Mucosa of rectum (tissue), 2 donors: ENCODE results near the gene GGA1.
A peak's percentile ranks its signal among the peaks of the same experiment; 100 is the strongest.
"Not testable (repeated sequence)": the region's sequence is repeated elsewhere in the genome, so short reads cannot be mapped to it uniquely, and the experiment has no call there.

Source experiments
- H3K27ac ChIP-seq, 2 donors: one replicate each; pipeline ENCODE4 v1.7.0; 2013; ENCODE audit warnings: inconsistent platforms in 2 of 2, low read depth in 2 of 2, low read length in 2 of 2
- H3K27me3 ChIP-seq, 2 donors: one replicate each; pipeline ENCODE4 v1.7.0; 2013; ENCODE audit warnings: low read length in 2 of 2; ENCODE audit not compliant: control insufficient read depth in 2 of 2, insufficient read depth in 2 of 2
- H3K36me3 ChIP-seq, 2 donors: one replicate each; pipeline ENCODE4 v1.7.0; 2013; ENCODE audit warnings: low read length in 2 of 2; ENCODE audit not compliant: control insufficient read depth in 2 of 2, insufficient read depth in 2 of 2
- H3K4me1 ChIP-seq, 2 donors: one replicate each; pipeline ENCODE4 v1.7.0; 2013; ENCODE audit warnings: low read length in 2 of 2, mild to moderate bottlenecking in 1 of 2; ENCODE audit not compliant: control insufficient read depth in 2 of 2, insufficient read depth in 2 of 2
- H3K4me3 ChIP-seq, 2 donors: one replicate each; pipeline ENCODE4 v1.7.0; 2013; ENCODE audit warnings: low read length in 2 of 2
- H3K9ac ChIP-seq, 2 donors: one replicate each; pipeline ENCODE4 v1.7.0; 2013; ENCODE audit warnings: low read length in 2 of 2, low read depth in 1 of 2, mild to moderate bottlenecking in 1 of 2
- H3K9me3 ChIP-seq, 2 donors: one replicate each; pipeline ENCODE4 v1.7.0; 2013; ENCODE audit warnings: low read length in 2 of 2; ENCODE audit not compliant: control insufficient read depth in 2 of 2
- donor health status: healthy.
- donor health status: Normal muscosa, but diverticular disease.

GGA1 gene

GRCh38 chr22:37609240-37610152, 862 bp downstream of the GGA1 start:
- Histone ChIP-seq H3K4me1 (peaks cover 20 to 34% of the 10 kb centered on the region in 2 donors), H3K27me3 (no peaks in the 10 kb centered on the region), H3K9ac (peak overlapping the region; percentile 82 to 83), H3K36me3 (peaks cover 5% of the 10 kb centered on the region in 2 donors), H3K9me3 (no peaks in the 10 kb centered on the region), H3K4me3 (peak overlapping the region; percentile 71 to 90), H3K27ac (peak overlapping the region; percentile 95)

- H3K27me3 ChIP-seq, H3K36me3 ChIP-seq, H3K9me3 ChIP-seq: not testable (repeated sequence)
- Histone ChIP-seq H3K27ac (peak overlapping the region; percentile 95), H3K4me3 (peak overlapping the region; percentile 71 to 90), H3K4me1 (peaks cover 20 to 34% of the 10 kb centered on the region in 2 donors), H3K9ac (peak overlapping the region; percentile 82 to 83)
Measured at GRCh38 chr22:37610153-37610475, 1.5 kb downstream of the GGA1 start.

- Histone ChIP-seq H3K4me1 (peaks cover 16 to 30% of the 10 kb centered on the region in 2 donors), H3K4me3 (peak overlapping the region in 1 of 2 donors; percentile 90), H3K9ac (peak overlapping the region in 1 of 2 donors; percentile 33)
Measured at GRCh38 chr22:37610480-37611129, 2.0 kb downstream of the GGA1 start.

GRCh38 chr22:37611207-37611606, 2.6 kb downstream of the GGA1 start:
- Histone ChIP-seq H3K9me3 (no peaks in the 10 kb centered on the region), H3K9ac (no peak overlapping the region), H3K27ac (peak overlapping the region in 1 of 2 donors; percentile 17), H3K36me3 (peaks cover 8 to 9% of the 10 kb centered on the region in 2 donors), H3K27me3 (no peaks in the 10 kb centered on the region), H3K4me1 (peaks cover 16 to 30% of the 10 kb centered on the region in 2 donors), H3K4me3 (no peak overlapping the region)

More at GRCh38 chr22:37610480-37611129, 2.0 kb downstream of the GGA1 start:
- H3K36me3 ChIP-seq: peaks cover 5 to 6% of the 10 kb centered on the region in 2 donors
- no peaks in the 10 kb centered on the region for H3K9me3 ChIP-seq
- peak overlapping the region; percentile 95 for H3K27ac ChIP-seq
- H3K27me3 ChIP-seq: no peaks in the 10 kb centered on the region

- no peak overlapping the region for H3K4me3 ChIP-seq
- peaks cover 43 to 48% of the 10 kb centered on the region in 2 donors for H3K36me3 ChIP-seq
- H3K27me3 ChIP-seq: no peaks in the 10 kb centered on the region
- H3K4me1 ChIP-seq: no peaks in the 10 kb centered on the region
- H3K9me3 ChIP-seq: no peaks in the 10 kb centered on the region
- no peak overlapping the region for H3K27ac ChIP-seq
- H3K9ac ChIP-seq: no peak overlapping the region
Measured at GRCh38 chr22:37616201-37617083, 7.8 kb downstream of the GGA1 start.

GRCh38 chr22:37617431-37617830, 8.8 kb downstream of the GGA1 start:
- Histone ChIP-seq H3K9me3 (no peaks in the 10 kb centered on the region), H3K27me3 (no peaks in the 10 kb centered on the region), H3K4me3 (no peak overlapping the region), H3K9ac (no peak overlapping the region), H3K4me1 (no peaks in the 10 kb centered on the region), H3K36me3 (peaks cover 45 to 50% of the 10 kb centered on the region in 2 donors), H3K27ac (no peak overlapping the region)

- Histone ChIP-seq H3K36me3 (peaks cover 51 to 56% of the 10 kb centered on the region in 2 donors), H3K4me3 (no peak overlapping the region), H3K27me3 (no peaks in the 10 kb centered on the region), H3K9me3 (no peaks in the 10 kb centered on the region), H3K4me1 (peaks cover 0 to 2% of the 10 kb centered on the region in 2 donors), H3K9ac (no peak overlapping the region), H3K27ac (no peak overlapping the region)
Measured at GRCh38 chr22:37618072-37618656, 9.5 kb downstream of the GGA1 start.

GRCh38 chr22:37618674-37619073, 10.0 kb downstream of the GGA1 start:
- peaks cover under 1 to 7% of the 10 kb centered on the region in 2 donors for H3K4me1 ChIP-seq
- no peaks in the 10 kb centered on the region for H3K9me3 ChIP-seq
- no peak overlapping the region for H3K9ac ChIP-seq
- peaks cover 53 to 58% of the 10 kb centered on the region in 2 donors for H3K36me3 ChIP-seq
- H3K27me3 ChIP-seq: no peaks in the 10 kb centered on the region
- H3K27ac ChIP-seq: no peak overlapping the region
- no peak overlapping the region for H3K4me3 ChIP-seq

GRCh38 chr22:37619991-37620390, 11.4 kb downstream of the GGA1 start:
- Histone ChIP-seq H3K36me3 (peaks cover 47 to 57% of the 10 kb centered on the region in 2 donors), H3K9ac (no peak overlapping the region), H3K9me3 (no peaks in the 10 kb centered on the region), H3K4me3 (no peak overlapping the region), H3K4me1 (peaks cover 6 to 14% of the 10 kb centered on the region in 2 donors), H3K27ac (no peak overlapping the region), H3K27me3 (no peaks in the 10 kb centered on the region)
